Aorta (tissue), 5 donors: ENCODE results near the gene SLC22A23. TPM values are rescaled to one million over a fixed set of nuclear protein-coding genes. Genes with fewer than 3 reads are reported as not detected.
"Not testable (repeated sequence)": the region's sequence is repeated elsewhere in the genome, so short reads cannot be mapped to it uniquely, and the experiment has no call there.

Experiments used
- ATAC-seq: fragments of 200-7000 bp; cut with Tn5 transposase; one replicate; pipeline ENCODE4 v1.9.1; 2022; ENCODE audit warnings: moderate library complexity; ENCODE audit not compliant: low FRiP score
- DNase-seq, 2 donors: peaks; one replicate each; pipeline ENCODE4 v3.0.0-alpha.2; 2020
- H3K27ac ChIP-seq, 2 donors: one replicate each; pipeline ENCODE4 v1.5.1; 2013; ENCODE audit warnings: low read length in 2 of 2, mild to moderate bottlenecking in 2 of 2, moderate library complexity in 2 of 2, control low read depth in 1 of 2, inconsistent platforms in 1 of 2, low read depth in 1 of 2
- H3K27me3 ChIP-seq, 2 donors: one replicate each; pipeline ENCODE4 v1.6.1; 2013; ENCODE audit warnings: control low read depth in 1 of 2, low read length in 1 of 2, mild to moderate bottlenecking in 1 of 2, moderate library complexity in 1 of 2; ENCODE audit not compliant: insufficient read depth in 2 of 2, control insufficient read depth in 1 of 2
- H3K36me3 ChIP-seq, 2 donors: one replicate each; pipeline ENCODE4 v1.6.1; 2013; ENCODE audit warnings: control low read depth in 1 of 2, low read length in 1 of 2, mild to moderate bottlenecking in 1 of 2; ENCODE audit not compliant: insufficient read depth in 2 of 2, control insufficient read depth in 1 of 2
- H3K4me1 ChIP-seq, 2 donors: one replicate each; pipeline ENCODE4 v1.6.1; 2013; ENCODE audit warnings: low read length in 2 of 2, control low read depth in 1 of 2, mild to moderate bottlenecking in 1 of 2, moderate library complexity in 1 of 2; ENCODE audit not compliant: insufficient read depth in 2 of 2, control insufficient read depth in 1 of 2
- H3K4me3 ChIP-seq, 2 donors: one replicate each; pipeline ENCODE4 v1.5.1; 2013; ENCODE audit warnings: low read length in 2 of 2, control low read depth in 1 of 2, mild to moderate bottlenecking in 1 of 2
- H3K9me3 ChIP-seq: one replicate; pipeline ENCODE4 v1.6.1; 2013; ENCODE audit warnings: mild to moderate bottlenecking, low read length; ENCODE audit not compliant: control insufficient read depth
- WGBS, 2 donors: extraction: QIAGEN DNeasy Blood & Tissue Kit; methylation state at CpG; one replicate each; pipeline ENCODE4 v1.1.7; 2013; 5-methylcytosine and 5-hydroxymethylcytosine counted together
- intact Hi-C, 2 donors: fragments of 100-400 bp; cut with DNase I; formaldehyde crosslinking; loops; one replicate each; pipeline versions ENCODE4 v1.14.2 to v1.15.0; 2022
- polyA plus RNA-seq, 2 donors: library from polyadenylated mRNA; stranded (reverse); fragments of 200-250 nt; gene quantifications; one replicate each; pipeline ENCODE4 v1.2.3, GENCODE V29; 2013
- total RNA-seq, 2 donors: library from RNA; stranded (reverse); fragmentation: NEBNext Ultra II Directional; extraction: Animal tissue kit (Norgen Biotek cat#: 25700); gene quantifications; one replicate each; pipeline ENCODE4 v1.2.1, GENCODE V29; 2021
- donor health status: healthy with polysubstance abuse.
- donor health status: Bipolar disorder and iron deficiency.
- donor health status: DM: no; HTN: no; CAD: no.
- donor health status: DM: no; HTN: no; CAD: no.
- donor health status: DM: yes; HTN: yes; CAD: no.

SLC22A23 gene
- total and polyA plus RNA-seq, 4 donors = 1.5 to 9.4 (median 4.3) TPM

GRCh38 chr6:3391902-3392458 is 64.9 kb downstream of the SLC22A23 start:
- DNase-seq (no peak), ATAC-seq (no peak)
- Histone ChIP-seq H3K27me3 (no peaks in the 10 kb centered on the region), H3K36me3 (no peaks in the 10 kb centered on the region), H3K4me3 (no peak overlapping the region), H3K9me3 (no peaks in the 10 kb centered on the region), H3K27ac (no peak overlapping the region), H3K4me1 (no peaks in the 10 kb centered on the region)
- 96 to 97% methylated on average over 3 of the region's 3 CpGs for WGBS, 2 donors
- intact Hi-C loops = no loop called here

- H3K9me3 ChIP-seq = no peaks in the 10 kb centered on the region
- H3K27ac ChIP-seq = no peak overlapping the region
- intact Hi-C loops = no loop called here
- H3K36me3 ChIP-seq = no peaks in the 10 kb centered on the region
- ATAC-seq (no peak), DNase-seq (peak; percentile 76 to 87)
- no peaks in the 10 kb centered on the region for H3K4me1 ChIP-seq
- 56 to 68% methylated on average over 5 of the region's 5 CpGs for WGBS, 2 donors
- H3K27me3 ChIP-seq = no peaks in the 10 kb centered on the region
- no peak overlapping the region for H3K4me3 ChIP-seq
These were observed 66.2 kb downstream of the SLC22A23 start for GRCh38 chr6:3390698-3391097.

GRCh38 chr6:3389390-3390167 is 67.3 kb downstream of the SLC22A23 start:
- no peak overlapping the region for H3K27ac ChIP-seq
- ATAC-seq (peak; percentile 27), DNase-seq (peak; percentile 71 to 86)

GRCh38 chr6:3388786-3389185 is 68.1 kb downstream of the SLC22A23 start:
- Histone ChIP-seq H3K27ac (no peak overlapping the region), H3K4me1 (no peaks in the 10 kb centered on the region), H3K9me3 (no peaks in the 10 kb centered on the region), H3K4me3 (no peak overlapping the region), H3K27me3 (no peaks in the 10 kb centered on the region), H3K36me3 (no peaks in the 10 kb centered on the region)
- ATAC-seq = no peak
- WGBS, 2 donors = 93 to 96% methylated on average over 9 of the region's 9 CpGs
- intact Hi-C loops = no loop called here
- DNase-seq = no peak

More at GRCh38 chr6:3389390-3390167, 67.3 kb downstream of the SLC22A23 start:
- Histone ChIP-seq H3K9me3 (no peaks in the 10 kb centered on the region), H3K27me3 (no peaks in the 10 kb centered on the region), H3K4me1 (no peaks in the 10 kb centered on the region), H3K4me3 (no peak overlapping the region), H3K36me3 (no peaks in the 10 kb centered on the region)
- intact Hi-C loops = no loop called here
- 67 to 80% methylated on average over 15 of the region's 15 CpGs for WGBS, 2 donors

GRCh38 chr6:3386374-3386857 is 70.4 kb downstream of the SLC22A23 start:
- intact Hi-C loops = no loop called here
- H3K4me1 ChIP-seq = no peaks in the 10 kb centered on the region
- 68 to 69% methylated on average over 11 of the region's 11 CpGs for WGBS, 2 donors
- H3K36me3 ChIP-seq = no peaks in the 10 kb centered on the region
- no peak for ATAC-seq
- no peak overlapping the region for H3K4me3 ChIP-seq
- H3K27me3 ChIP-seq = no peaks in the 10 kb centered on the region
- H3K27ac ChIP-seq = no peak overlapping the region
- no peak for DNase-seq
- H3K9me3 ChIP-seq = no peaks in the 10 kb centered on the region

- Histone ChIP-seq H3K4me3 (no peak overlapping the region), H3K27ac (no peak overlapping the region), H3K4me1 (no peaks in the 10 kb centered on the region), H3K27me3 (no peaks in the 10 kb centered on the region), H3K36me3 (no peaks in the 10 kb centered on the region), H3K9me3 (no peaks in the 10 kb centered on the region)
- intact Hi-C loops = no loop called here
- ATAC-seq = no peak
- DNase-seq = peak in 1 of 2 donors; percentile 72
- 57 to 60% methylated on average over 6 of the region's 6 CpGs for WGBS, 2 donors
These were observed 71.1 kb downstream of the SLC22A23 start for GRCh38 chr6:3385660-3386151.

GRCh38 chr6:3385181-3385580 is 71.7 kb downstream of the SLC22A23 start:
- H3K4me3 ChIP-seq, H3K36me3 ChIP-seq, H3K9me3 ChIP-seq, intact Hi-C loops, H3K27me3 ChIP-seq, ATAC-seq, H3K27ac ChIP-seq, DNase-seq, H3K4me1 ChIP-seq: not testable (repeated sequence)
- WGBS, 2 donors = 96 to 97% methylated on average over 4 of the region's 4 CpGs

- H3K27ac ChIP-seq = no peak overlapping the region
- no peaks in the 10 kb centered on the region for H3K27me3 ChIP-seq
- intact Hi-C loops = no loop called here
- 85 to 86% methylated on average over 9 of the region's 9 CpGs for WGBS, 2 donors
- no peaks in the 10 kb centered on the region for H3K9me3 ChIP-seq
- no peak overlapping the region for H3K4me3 ChIP-seq
- H3K36me3 ChIP-seq = no peaks in the 10 kb centered on the region
- ATAC-seq = no peak
- H3K4me1 ChIP-seq = no peaks in the 10 kb centered on the region
- no peak for DNase-seq
These were observed 72.4 kb downstream of the SLC22A23 start for GRCh38 chr6:3384241-3385143.
